ENCODE measurements around the gene PTPRN2.

The PTPRN2 gene

DNA sequence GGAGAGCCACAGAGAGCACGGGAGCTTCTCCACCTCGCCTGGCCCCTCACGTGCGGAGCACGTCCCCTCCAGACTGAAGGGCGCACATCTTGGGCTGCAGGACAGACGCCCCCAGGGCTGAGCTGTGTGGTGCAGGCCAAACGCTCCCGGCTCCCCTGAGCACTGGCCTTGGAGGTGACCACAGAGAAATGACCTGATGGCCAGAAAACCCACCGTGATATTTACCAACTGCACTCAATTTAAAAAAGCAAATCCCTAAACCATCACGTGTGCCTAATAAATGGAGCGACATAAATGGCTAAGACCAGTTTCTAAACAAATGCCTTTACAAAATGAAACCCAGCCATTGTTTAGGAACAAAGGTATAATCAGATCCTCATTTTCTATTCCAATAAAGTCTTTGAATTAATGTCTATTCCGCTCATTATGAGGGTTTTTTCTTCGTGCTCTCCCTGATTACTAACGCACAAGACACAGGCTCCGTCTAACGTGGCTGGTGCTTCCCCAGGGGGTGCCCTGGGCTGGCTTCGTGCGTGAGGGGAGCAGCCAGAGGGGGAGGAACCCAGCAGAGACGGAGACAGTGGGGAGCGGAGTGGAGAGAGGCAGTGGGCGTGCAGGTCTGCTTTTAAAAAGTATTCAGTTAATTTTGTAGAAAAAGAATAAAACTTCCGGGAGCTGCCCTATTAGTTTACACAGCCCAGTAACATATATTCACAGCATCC is 1060.5 kb downstream of the PTPRN2 start:
- TF ChIP-seq, protein P1, sequence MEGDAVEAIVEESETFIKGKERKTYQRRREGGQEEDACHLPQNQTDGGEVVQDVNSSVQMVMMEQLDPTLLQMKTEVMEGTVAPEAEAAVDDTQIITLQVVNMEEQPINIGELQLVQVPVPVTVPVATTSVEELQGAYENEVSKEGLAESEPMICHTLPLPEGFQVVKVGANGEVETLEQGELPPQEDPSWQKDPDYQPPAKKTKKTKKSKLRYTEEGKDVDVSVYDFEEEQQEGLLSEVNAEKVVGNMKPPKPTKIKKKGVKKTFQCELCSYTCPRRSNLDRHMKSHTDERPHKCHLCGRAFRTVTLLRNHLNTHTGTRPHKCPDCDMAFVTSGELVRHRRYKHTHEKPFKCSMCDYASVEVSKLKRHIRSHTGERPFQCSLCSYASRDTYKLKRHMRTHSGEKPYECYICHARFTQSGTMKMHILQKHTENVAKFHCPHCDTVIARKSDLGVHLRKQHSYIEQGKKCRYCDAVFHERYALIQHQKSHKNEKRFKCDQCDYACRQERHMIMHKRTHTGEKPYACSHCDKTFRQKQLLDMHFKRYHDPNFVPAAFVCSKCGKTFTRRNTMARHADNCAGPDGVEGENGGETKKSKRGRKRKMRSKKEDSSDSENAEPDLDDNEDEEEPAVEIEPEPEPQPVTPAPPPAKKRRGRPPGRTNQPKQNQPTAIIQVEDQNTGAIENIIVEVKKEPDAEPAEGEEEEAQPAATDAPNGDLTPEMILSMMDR (IDR thresholded peaks at IDR 0.05; ENCODE audit: borderline replicate concordance, insufficient read depth, low read depth, low read length), result no peak
- no peak overlapping the region for H3K4me3 ChIP-seq (ENCODE audit: low read depth, low read length)

DNA sequence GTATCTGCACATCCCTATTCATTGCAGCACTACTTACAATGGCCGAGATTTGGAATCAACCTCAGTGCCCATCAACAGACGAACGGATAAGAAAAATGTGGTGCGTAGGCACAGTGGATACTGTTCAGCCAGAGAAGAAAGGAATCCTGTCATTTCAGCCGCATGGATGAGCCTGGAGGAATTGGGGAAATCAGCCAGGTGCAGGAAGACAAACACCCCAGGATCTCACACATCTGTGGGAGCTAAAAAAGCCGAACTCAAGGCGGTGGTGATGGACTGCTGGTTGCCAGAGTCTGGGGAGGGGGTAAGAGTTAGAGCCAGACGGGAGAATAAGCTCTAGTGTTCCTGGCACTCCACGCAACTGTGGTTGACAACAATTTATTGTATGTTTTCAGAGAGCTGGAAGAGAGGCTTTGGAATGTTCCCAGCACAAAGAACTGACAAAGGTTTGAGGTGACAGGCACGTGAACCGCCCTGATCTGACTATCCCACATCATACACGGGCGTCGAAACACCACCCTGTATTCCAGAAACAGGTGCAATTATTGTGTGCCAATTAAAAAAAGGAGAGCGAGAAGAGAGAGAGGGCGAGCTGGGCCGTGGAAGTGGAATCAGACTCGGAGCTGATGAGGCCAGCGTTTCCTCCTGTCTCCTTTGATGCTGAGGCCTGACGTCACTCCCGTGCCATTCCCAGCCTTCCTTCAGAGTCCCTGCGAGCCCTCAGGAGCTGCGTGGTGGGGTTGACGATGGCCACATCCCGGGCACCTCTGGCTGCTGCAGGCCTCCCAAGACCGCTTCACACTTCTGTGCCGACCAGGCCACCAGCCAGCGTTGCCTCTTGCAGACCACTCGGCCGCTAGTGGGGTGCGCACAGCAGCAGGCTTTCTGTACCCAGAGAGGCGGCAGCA is 1061.4 kb downstream of the PTPRN2 start:
- TF ChIP-seq, protein P1 (IDR thresholded peaks at IDR 0.05; ENCODE audit: borderline replicate concordance, insufficient read depth, low read depth, low read length), result no peak
- H3K4me3 ChIP-seq (ENCODE audit: low read depth, low read length), result no peak overlapping the region

- TF ChIP-seq, protein P1 (IDR thresholded peaks at IDR 0.05; ENCODE audit: borderline replicate concordance, insufficient read depth, low read depth, low read length), result no peak
- H3K4me3 ChIP-seq (ENCODE audit: low read depth, low read length), result no peak overlapping the region
Observed at GRCh38 chr7:157525491-157525915, 1062.1 kb downstream of the PTPRN2 start.

GRCh38 chr7:157524731-157525130 is 1062.9 kb downstream of the PTPRN2 start:
- no peak overlapping the region for H3K4me3 ChIP-seq (ENCODE audit: low read depth, low read length)
- TF ChIP-seq, protein P1 (IDR thresholded peaks at IDR 0.05; ENCODE audit: borderline replicate concordance, insufficient read depth, low read depth, low read length), result no peak

DNA sequence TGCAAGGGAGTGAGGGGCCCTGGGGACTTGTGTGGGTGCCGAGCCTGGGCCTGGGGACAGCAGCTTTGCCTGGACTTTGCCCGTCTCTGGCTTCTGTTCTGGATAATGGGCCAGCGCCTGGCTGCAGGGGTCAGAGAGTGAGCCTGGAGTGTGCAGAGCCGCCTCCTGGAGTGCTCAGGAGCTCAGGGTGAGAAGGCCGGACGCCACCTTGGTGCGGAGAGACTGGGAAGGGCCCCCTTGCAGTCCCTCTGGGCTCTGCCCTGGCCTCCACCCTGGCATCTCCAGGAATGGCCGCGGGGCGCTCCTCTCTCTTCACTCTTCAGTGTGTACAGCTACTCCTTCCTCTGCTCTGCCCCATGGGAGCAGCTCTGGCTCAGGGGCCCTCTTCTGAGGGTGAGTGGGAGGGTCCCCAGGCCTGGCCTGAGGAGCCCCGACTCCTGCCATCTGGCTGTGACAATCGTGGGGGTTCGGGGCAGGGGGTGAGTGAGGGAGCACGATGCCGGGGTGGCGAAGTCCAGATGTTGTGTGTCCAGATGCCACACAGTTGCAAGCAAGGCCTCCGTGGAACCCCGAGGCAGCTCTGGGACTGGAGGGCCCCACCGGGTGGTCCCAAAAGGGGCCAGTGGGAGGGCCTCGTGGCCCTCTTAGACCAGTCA is 1063.7 kb downstream of the PTPRN2 start:
- no peak overlapping the region for H3K4me3 ChIP-seq (ENCODE audit: low read depth, low read length)
- TF ChIP-seq, protein P1 (IDR thresholded peaks at IDR 0.05; ENCODE audit: borderline replicate concordance, insufficient read depth, low read depth, low read length), result no peak

- no peak overlapping the region for H3K4me3 ChIP-seq (ENCODE audit: low read depth, low read length)
- TF ChIP-seq, protein P1 (IDR thresholded peaks at IDR 0.05; ENCODE audit: borderline replicate concordance, insufficient read depth, low read depth, low read length), result no peak
Observed at GRCh38 chr7:157523371-157523765, 1064.3 kb downstream of the PTPRN2 start.
